HepG2 (cell line): ENCODE results near the gene CAMTA2.

Experiments
- CHD2 ChIP-seq: IDR thresholded peaks from 2 replicates; pipeline ENCODE4 v1.6.1; 2011; ENCODE audit warnings: low read depth, low read length, improper control_type of control experiment
- PRDM15 ChIP-seq: sonication (generic); formaldehyde crosslinking; IDR thresholded peaks from 2 replicates; pipeline ENCODE4 v1.4.0; 2020; ENCODE audit warnings: missing genetic modification reagents

DNA sequence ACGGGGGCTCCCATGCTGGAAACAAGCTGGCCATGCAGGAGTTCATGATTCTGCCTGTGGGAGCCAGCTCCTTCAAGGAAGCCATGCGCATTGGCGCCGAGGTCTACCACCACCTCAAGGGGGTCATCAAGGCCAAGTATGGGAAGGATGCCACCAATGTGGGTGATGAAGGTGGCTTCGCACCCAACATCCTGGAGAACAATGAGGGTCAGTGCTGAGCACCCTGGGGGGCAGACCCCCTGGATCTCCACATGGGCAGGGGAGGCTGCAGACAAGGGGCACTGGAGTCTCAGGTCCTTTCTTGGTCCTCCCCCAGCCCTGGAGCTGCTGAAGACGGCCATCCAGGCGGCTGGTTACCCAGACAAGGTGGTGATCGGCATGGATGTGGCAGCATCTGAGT lies 32.4 kb downstream of the CAMTA2 start:
- TF ChIP-seq PRDM15 (no peak), CHD2 (no peak)
